ENCODE results near the gene ACSF3.

DNA sequence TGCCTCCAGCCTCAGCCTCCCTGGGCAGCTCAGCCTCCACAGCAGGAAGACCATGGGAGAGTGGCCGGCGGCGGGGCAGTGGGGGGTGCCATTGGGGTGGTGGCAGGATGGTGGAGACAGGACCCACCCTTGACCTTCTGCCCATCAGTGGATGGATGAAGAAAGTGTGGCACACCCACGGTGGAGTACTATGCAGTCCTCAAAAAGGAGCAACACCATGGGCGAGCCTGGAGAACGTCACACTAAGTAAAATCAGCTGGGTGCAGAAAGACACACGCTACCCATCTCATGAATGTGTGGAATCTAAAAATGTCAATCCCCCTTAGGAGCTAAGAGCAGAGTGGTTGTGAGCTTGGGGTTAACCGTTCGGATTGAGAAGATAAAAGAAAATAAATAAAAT lies 34.8 kb upstream of the ACSF3 start:
- no peak for TF ChIP-seq POLR2A (IDR thresholded peaks at IDR 0.05)
- TF ChIP-seq, protein P1, sequence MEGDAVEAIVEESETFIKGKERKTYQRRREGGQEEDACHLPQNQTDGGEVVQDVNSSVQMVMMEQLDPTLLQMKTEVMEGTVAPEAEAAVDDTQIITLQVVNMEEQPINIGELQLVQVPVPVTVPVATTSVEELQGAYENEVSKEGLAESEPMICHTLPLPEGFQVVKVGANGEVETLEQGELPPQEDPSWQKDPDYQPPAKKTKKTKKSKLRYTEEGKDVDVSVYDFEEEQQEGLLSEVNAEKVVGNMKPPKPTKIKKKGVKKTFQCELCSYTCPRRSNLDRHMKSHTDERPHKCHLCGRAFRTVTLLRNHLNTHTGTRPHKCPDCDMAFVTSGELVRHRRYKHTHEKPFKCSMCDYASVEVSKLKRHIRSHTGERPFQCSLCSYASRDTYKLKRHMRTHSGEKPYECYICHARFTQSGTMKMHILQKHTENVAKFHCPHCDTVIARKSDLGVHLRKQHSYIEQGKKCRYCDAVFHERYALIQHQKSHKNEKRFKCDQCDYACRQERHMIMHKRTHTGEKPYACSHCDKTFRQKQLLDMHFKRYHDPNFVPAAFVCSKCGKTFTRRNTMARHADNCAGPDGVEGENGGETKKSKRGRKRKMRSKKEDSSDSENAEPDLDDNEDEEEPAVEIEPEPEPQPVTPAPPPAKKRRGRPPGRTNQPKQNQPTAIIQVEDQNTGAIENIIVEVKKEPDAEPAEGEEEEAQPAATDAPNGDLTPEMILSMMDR (IDR thresholded peaks at IDR 0.05), result no peak
